Head of caudate nucleus (tissue), 42 donors: ENCODE measurements around the gene PRDM2.

Experiments
- DNase-seq, 42 donors: peaks; one replicate each; pipeline versions ENCODE4 v3.0.0 to v3.0.0-alpha.2; 2020 to 2021; ENCODE audit warnings: mixed read lengths in 7 of 42
- intact Hi-C: fragments of 100-400 bp; cut with DNase I; formaldehyde crosslinking; loops from one replicate; pipeline ENCODE4 v1.15.0; 2022

The PRDM2 gene

DNA sequence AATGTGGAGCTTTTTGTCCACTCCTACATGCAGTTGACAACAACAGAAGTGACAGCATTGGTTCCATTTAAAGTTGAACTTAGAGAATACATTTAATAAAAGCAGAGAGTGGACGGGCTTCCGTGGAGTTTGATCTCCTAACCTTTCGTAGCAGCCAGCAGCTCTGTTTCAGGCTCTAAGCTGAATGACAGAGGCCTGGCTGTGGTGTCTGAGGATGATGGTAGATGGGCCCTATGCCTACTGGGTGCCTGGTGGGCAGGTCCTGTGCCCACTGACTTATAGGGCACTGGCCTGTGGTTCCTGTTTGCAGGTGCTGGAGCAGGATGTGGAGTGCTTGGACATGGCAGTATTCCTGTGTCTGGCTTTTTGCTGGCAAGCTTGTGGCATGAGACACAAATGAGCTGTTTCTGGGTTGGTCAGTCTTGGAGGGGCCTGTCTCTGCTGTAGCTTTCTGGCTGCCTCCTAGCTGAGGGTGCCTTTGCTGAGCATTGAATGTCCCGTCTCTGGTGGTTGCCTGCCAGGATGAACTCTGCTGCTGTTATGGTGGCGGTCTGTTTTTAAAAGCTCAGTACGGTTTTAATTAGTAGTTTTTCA, 54.6 kb downstream of the PRDM2 start:
- DNase-seq = peak in 14 of 42 donors; percentile 18 to 67 (median 31)
- intact Hi-C loops = no loop called here

DNA sequence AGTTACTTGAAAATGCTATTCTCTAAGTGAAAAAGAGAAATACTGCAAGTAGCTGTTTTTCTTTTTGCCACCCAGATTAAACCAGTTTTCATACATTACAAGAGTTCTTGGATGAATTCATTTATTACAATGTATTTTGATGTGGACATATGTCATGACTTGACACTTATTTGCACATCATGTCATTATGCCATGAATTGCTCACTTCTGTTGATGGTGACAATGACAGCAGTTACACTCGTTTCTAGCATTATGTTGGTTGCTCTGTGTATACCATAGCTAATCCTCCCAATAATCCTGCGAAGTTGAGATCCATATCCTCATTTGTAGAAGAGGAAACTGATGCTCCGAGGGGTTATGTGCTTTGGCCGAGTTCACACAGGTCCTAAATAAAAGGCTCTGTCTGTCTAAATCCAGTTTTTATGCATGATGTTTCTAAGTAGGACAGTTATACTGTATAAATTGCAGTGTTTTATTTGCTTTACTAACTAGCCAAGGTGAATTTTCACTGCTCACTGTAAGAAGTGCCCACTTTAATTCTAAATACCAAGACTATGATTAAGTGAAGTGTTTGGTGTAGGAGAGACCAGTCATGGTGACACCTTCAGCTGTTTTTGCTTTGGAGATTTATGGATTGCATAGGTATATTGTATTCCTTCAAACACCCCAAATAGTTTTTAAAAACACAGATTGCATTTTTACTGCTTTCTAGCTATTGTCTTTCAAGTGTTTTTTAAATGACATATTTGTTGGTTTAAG, 56.7 kb downstream of the PRDM2 start:
- intact Hi-C loops = no loop called here
- DNase-seq = no peak

DNA sequence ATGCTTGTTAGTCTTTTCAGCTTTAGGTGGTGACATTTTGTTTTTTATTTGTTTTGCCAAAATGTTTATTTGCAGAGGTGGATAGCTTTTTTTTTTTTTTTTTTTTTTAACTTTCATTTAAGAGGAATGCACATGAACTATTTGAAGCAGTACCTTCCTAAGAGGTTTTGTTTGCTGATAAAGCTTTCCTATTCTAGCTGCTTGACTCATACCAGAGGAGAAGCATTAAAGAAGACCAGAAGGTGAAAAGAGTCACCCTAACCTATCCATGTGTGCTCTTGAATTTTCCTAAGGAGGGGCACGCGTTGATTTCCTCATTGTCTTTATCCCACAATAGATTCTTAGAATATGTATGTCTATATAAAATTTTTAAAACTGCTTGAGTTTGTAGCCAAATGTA, 57.7 kb downstream of the PRDM2 start:
- no peak for DNase-seq
- intact Hi-C loops = no loop called here

DNA sequence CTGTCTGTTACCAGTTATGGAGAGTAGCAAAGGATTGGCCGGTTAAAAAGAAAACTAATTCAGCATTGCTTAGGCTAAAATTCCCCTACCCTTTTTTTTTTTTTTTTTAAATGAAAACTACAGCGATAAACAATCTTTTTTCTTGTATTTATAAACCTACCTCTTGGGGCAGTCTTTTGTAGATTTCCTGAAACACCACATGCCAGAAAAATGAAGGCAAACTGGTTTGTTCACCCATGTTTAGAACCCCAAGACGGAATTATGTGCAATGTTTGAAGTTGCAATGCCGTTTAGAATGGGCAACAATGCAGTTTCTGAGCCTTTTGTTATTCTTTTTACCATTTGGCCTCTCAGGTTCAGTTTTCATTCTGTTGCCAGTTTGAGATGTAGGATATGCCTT, 59.1 kb downstream of the PRDM2 start:
- intact Hi-C loops = no loop called here
- no peak for DNase-seq

DNA sequence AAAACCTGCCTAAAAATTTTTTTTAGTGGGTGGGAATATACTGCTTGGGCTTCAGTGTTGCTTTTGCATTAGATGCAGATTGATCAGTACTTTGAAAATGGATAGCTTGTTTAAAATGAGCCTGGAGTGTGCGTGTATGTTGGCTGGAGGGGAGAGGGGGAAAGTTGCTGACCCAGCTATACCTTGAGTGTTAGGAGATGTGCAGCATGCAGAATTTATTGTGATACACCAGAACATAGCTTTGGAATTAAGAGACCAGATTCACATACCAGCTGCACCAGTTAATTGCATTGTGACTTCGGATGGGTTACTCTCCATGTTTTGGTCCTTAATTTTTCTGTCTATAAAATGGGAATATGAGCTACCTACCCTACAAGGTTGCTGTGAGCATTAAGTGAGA, 60.4 kb downstream of the PRDM2 start:
- intact Hi-C loops = no loop called here
- DNase-seq = no peak

DNA sequence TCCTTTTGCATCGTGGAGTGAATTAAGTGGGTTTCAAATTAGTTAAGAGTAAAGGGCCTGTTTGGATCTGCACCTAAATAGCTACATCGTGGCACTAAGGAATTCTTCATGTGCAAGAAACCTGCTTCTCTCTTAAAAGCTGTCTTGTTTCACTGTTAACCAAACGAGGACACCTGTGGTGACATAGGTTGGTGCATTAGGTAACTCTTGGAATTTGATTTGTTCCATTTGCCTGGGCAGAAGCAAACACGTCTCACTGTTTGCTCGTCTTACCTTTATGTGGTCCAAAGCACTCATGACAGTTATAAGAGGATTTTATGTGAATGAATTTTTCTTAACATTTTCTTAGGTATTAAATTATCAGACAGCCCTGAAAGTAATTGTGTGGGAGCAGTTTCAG, 60.9 kb downstream of the PRDM2 start:
- intact Hi-C loops = no loop called here

DNA sequence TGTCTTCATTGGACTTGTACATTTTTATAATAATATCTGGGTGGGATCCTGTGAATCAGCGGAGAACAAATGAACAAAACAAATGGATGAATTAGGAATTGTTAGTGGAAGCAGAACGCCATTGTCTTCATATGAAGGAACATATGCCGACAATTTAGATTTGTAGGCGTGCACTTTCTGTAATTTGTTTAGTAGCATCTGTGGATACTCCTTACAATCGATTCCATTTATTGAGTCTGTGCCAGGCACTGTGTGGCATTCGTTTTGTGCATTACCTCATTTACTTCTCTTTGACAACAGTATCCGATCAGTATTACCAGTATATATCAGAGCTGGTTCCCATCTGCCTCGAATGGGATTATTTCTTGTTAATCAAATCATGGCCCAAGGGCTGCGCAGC, 61.9 kb downstream of the PRDM2 start:
- DNase-seq = no peak

More for the DNA sequence above, 60.9 kb downstream of the PRDM2 start:
- DNase-seq = no peak

DNA sequence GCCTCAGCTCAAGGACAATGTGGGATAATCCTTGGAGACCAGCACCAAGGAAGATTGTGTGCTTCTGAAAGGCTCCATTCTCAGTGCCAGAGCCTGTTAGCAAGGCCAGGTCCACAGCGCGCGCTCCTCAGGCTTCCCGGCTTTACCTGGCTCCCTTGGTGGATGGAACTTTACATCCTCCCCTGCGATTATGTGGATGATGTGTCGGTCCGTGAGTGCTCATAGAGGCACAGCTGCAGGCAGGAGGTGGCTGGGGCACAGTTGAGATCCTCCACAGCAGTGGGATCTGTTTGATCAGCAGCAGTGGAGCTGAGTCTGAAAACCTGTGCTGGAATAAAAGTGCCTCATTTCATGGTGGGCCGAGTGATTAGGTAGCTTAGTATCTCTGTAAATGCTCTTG, 62.7 kb downstream of the PRDM2 start:
- peak in 3 of 42 donors; percentile 22 to 31 (median 29) for DNase-seq
- intact Hi-C loops = no loop called here

More for the DNA sequence above, 61.9 kb downstream of the PRDM2 start:
- intact Hi-C loops = no loop called here

DNA sequence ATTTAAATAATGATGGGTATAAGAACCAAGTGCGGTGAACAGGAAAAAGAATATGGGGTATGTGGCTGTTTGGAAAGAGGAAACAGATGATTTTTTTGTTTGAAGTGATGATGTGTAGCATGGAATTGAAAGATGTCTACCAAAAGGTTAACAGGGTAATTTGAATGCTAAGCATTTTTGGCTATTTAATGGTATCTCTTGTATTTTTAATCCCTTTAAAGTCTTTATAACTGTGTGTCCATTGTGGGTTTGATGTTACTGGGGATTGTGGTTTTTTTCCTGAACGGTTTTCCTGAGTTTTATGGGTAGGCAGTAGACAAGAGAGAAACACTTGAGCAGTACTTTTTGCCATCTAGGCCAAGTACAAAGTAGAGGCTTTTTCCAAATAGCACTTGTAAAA, 63.2 kb downstream of the PRDM2 start:
- no peak for DNase-seq
- intact Hi-C loops = no loop called here

DNA sequence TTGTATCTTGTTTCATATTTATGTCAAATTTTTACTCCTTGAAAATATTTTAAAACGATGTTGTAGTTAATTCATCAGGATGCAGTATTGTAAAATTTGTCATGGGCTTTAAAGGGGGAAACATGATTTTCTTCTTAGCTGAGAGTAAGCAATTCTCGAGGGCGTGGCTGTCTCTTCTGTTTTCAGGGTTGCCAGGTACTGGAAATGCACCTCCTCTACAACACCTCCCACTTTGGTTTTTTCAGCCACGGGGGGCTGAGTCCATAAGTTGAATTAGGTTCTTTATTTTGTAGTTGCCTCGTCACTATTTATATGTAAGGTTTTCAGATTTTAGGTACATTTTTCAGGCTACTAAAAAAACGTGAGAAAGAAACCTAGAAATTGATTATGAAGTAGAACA, 64.0 kb downstream of the PRDM2 start:
- no peak for DNase-seq

DNA sequence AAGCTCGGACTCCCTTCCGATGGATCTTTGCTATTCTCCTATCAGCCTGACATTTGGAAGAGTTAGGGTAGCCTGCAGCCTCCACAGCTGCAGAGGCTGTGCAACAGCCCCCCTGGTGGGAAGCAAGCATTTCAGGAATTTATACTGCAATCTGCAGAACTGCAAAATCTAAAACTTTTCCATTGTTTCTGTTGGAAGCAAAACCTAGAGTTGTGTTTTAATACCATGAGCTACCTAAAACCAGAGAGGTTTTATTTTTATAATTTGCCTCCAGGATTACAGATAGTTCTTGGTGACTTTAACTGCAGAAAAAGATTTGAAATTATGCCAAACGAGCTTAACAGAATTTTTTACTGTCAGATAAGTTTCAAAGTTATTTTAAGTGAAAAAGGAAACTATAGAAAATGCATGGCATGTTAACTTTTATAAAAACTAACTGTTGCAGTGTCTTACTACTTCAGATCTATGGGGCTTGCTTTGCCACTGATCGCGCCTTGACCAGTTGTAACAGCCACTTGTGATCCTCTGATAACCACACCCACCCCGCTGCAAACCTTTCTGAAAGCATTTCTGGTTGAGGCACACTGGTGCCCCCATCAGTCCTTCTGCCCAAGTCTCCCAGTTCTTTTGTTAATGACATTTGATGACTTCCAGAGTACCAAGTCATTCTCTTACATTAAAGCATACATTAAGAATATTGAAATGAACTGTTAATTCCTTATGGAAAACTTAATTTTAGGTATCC, 64.8 kb downstream of the PRDM2 start:
- no peak for DNase-seq

More for the DNA sequence above, 64.0 kb downstream of the PRDM2 start:
- intact Hi-C loops = no loop called here

DNA sequence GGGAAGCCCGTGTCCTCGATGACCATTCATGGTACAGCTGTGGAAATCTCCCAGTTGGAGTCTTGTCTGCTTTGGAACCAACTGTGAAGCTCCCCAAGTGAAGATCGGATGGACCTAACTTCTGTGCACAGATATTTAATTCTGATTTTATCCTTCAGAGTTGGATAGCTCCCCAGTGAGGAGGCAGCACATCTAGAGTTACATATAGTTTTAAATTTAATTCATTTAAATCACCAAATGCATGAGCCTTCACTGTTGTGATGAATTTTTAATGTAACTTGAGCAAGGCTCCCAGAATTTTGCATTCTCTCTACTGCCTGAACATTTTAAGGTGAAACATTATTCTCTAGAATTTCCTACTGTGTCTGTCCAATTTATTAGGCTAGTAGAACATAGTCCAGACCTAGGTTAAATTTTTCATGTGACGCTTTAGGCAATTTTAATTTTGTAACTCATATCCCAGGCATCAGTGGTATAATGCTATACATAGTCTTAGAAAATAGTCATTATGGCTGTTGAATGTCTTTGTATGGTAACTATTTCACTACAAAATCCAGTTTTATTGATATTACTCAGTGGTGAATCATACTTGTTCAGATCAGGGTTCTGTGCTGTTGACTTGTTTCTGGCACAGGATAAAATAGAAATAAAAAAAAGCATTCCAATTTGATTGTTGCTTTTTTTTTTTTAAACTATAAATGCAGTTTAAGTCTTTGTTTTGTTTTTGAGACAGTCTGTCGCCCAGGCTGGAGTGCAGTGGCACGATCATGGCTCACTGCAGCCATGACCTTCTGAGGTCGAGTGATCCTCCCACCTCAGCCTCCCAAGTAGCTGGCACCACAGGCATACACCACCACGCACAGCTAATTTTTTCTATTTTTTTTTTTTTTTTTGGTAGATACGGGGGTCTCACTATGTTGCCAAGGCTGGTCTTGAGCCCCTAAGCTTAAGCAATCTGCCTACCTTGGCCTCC, 66.9 kb downstream of the PRDM2 start:
- intact Hi-C loops = no loop called here
- no peak for DNase-seq

More for the DNA sequence above, 64.8 kb downstream of the PRDM2 start:
- intact Hi-C loops = no loop called here

DNA sequence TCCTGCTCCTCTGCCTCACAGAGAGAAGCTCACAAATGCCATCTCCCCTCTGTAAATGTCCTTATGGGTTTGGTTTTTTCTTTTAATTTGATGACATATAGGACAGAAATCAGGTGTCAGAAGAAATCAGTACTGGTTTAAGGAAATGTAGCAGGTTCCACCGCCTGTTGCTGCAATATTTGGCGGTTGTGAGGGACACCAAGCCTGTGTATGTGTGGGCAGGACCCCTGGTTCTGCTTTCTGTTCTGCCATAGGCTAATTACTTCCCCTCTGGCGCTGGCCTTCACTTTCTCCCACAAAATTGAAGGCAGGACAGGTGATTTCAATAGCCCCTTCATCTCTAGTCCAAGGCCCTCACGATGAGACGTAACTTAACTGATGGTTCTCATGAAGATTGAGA, 69.2 kb downstream of the PRDM2 start:
- intact Hi-C loops = no loop called here
- no peak for DNase-seq

DNA sequence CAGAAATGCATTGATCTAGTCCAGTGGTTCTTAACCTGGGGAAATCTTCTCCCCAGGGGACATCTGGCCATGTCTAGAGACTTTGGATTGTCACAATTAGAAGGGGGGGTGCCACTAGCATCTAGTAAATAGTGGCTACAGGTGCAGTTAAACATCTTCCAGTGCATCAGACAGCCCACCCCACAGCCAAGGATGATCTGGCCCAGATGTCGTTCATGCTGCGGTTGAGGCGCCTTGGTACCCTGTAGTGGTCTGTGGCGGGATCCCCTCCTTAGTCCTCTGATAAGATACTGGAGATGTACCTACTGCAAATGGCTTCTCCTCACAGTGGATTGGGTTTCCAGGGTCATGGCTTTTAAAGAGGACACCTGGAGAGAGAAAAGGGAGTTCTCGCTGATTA, 69.8 kb downstream of the PRDM2 start:
- no peak for DNase-seq
- intact Hi-C loops = no loop called here

DNA sequence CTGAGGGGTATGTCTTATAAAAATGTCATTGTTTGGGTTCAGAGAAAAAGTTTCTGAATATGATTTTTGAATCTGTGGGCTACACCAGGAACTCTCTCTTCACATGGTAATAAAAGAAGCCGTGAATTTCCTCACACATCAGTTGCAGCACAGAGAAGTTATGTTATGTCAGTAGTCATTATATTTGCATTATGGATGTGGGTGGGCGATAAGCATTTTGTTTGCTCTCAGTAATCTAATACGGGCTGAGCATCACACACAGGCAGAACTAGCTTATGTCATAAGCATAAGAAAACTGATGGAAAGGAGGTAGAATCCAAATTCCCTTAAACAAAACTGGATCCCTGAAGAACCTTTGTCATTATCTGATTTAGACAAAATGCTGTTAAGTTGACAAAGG, 70.8 kb downstream of the PRDM2 start:
- no peak for DNase-seq
- intact Hi-C loops = no loop called here

DNA sequence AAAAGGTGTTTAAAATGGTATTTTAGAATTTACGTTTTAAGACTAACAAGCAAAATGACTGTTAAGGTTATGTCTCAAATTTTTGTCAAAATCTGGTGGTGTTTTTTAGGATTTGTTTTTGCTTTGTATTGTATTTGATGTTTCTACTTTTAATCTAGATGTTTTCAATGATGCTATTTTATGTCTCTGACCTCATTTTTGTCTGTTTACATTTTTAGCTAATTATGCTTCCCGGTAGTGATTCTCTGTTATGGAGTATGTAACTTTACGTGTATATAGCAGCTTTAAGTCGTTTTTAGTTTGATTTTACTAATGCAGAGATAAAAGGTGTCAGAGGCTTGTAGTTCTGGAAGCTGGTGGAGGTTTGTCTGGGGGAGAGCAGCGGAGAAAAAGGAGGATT, 71.8 kb downstream of the PRDM2 start:
- intact Hi-C loops = no loop called here
- DNase-seq = no peak

DNA sequence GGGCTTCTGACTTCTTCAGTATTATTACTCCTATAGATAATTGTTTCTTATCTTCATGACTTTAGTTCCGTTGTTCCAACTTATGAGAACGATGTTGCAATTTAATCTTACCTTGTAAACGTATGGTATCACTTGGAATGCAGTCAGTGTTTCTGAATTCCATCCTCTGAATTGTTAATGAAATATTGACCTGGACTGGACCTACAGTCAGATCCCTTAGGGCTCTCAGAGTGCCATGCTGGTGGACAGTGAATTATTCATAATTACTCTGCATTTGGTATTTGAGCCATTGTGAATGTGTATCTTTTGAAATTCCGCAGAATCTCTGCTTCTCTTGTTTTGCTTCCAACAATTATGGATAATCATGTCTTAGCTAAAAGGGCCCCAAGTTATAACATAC, 72.3 kb downstream of the PRDM2 start:
- no peak for DNase-seq
- intact Hi-C loops = no loop called here

DNA sequence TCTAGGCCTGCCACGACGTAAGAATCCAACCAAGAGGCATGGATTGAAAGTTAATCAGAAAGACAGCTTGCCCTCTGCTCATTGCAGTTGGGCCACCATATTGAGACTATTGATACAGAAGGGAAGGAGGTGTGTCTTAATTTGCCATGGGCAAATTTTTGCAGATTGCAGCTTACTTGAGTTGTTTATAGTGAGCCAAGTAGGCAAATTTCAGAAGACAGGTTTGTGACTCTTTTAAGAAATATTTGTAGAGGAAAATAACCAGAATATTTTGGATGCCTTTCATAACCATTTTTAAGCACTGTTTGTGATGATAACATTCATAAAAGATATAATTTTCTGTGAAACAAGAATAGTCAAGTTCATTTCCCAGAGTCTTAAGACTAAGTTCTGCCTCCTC, 74.1 kb downstream of the PRDM2 start:
- no peak for DNase-seq
- intact Hi-C loops = no loop called here

DNA sequence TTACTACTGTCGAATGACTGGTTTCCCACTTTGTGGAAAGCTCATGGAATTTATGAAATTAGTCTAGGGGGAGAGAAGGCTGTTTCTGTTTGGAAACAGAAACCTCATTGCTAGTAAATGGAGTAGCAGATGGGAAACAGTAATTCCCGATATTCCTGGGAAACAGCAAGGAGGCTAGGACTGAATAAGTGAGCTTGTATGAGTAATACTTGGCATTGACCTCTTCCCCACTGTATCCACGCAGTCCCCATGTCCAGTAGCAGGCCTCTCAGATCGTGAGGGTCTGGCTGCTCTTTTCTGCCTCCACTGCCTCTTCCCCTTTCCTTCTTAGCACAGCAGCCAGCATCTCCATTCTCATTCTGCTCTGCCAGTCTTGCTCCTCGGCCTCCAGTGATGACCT, 75.5 kb downstream of the PRDM2 start:
- intact Hi-C loops = no loop called here
- no peak for DNase-seq
